ENCODE measurements around the gene ITPKA. TPM values are rescaled to one million over a fixed set of nuclear protein-coding genes. Genes with fewer than 3 reads are reported as not detected.

Gene ITPKA
- total and polyA plus RNA-seq, 7 experiments from 2014 or later, result 0.20 to 0.97 (median 0.22) TPM; not detected in 4

- CTCF ChIA-PET, result interaction anchor here (0.6 kb wide), 1 partner anchor 74 kb away, joined by 3 read pairs; no protein-coding TSS in a partner anchor
- Histone ChIP-seq H3K4me1 (ENCODE audit: control insufficient read depth in 2 of 2, insufficient read depth in 2 of 2, low read length in 2 of 2) (peaks cover 11 to 20% of the 10 kb centered on the region in 2 donors), H3K4me3 (ENCODE audit: low read length) (peak overlapping the region; percentile 50), H3K27me3 (ENCODE audit: control insufficient read depth in 2 of 2, insufficient read depth in 2 of 2, low read length in 2 of 2) (peaks cover 3 to 8% of the 10 kb centered on the region in 2 donors), H3K36me3 (ENCODE audit: control insufficient read depth in 2 of 3, insufficient read depth in 3 of 3, low read length in 3 of 3) (no peaks in the 10 kb centered on the region), H3K9me3 (ENCODE audit: control insufficient read depth in 2 of 3, low read length in 3 of 3) (no peaks in the 10 kb centered on the region), H3K27ac (ENCODE audit: low read depth, low read length) (no peak overlapping the region)
- peaks cover 38 to 49% (median 46%) of the 10 kb centered on the region in 5 donors for H3K27me3 Mint-ChIP-seq
- DNase-seq, result peak in 2 of 9 donors; percentile 15 to 29
- H3K4me3 Mint-ChIP-seq, result peak overlapping the region in 6 of 10 donors; percentile 49 to 89 (median 66)
- H3K9me3 Mint-ChIP-seq, result peaks cover 0 to 2% (median 0%) of the 10 kb centered on the region in 11 donors
- no peak overlapping the region for H3K27ac Mint-ChIP-seq
- ATAC-seq, result peak; percentile 40
- intact Hi-C loops (cut with micrococcal nuclease), result loop anchor here (1.0 to 10.0 kb wide), 9 partner anchors 8 to 927 kb away; partner anchors contain the start of genes CCDC32 (in 1 of the 2), LTK (in 1 of the 2), NUSAP1 (in 1 of the 2) and OIP5 (in 1 of the 2)
- peaks cover 0 to 4% (median 0%) of the 10 kb centered on the region in 5 donors for H3K36me3 Mint-ChIP-seq
- POLR2A ChIA-PET, result interaction anchor here (0.6 to 1.1 kb wide), 3 partner anchors 10 to 167 kb away, joined by 3 read pairs; partner anchors contain the start of gene MGA
- peaks cover 6 to 32% (median 8%) of the 10 kb centered on the region in 7 donors for H3K4me1 Mint-ChIP-seq
These were observed 172 bp downstream of the ITPKA start for GRCh38 chr15:41493902-41494189.

- CTCF ChIA-PET, result interaction anchor here (0.6 kb wide), 1 partner anchor 74 kb away, joined by 3 read pairs; no protein-coding TSS in a partner anchor
- Histone ChIP-seq H3K36me3 (ENCODE audit: control insufficient read depth in 2 of 3, insufficient read depth in 3 of 3, low read length in 3 of 3) (no peaks in the 10 kb centered on the region), H3K9me3 (ENCODE audit: control insufficient read depth in 2 of 3, low read length in 3 of 3) (no peaks in the 10 kb centered on the region), H3K4me1 (ENCODE audit: control insufficient read depth in 2 of 2, insufficient read depth in 2 of 2, low read length in 2 of 2) (peaks cover 11 to 20% of the 10 kb centered on the region in 2 donors), H3K27ac (ENCODE audit: low read depth, low read length) (no peak overlapping the region), H3K27me3 (ENCODE audit: control insufficient read depth in 2 of 2, insufficient read depth in 2 of 2, low read length in 2 of 2) (peaks cover 3 to 11% of the 10 kb centered on the region in 2 donors), H3K4me3 (ENCODE audit: low read length) (peak overlapping the region; percentile 50)
- ATAC-seq, result peak; percentile 30
- Mint-ChIP-seq H3K27me3 (peaks cover 43 to 54% (median 51%) of the 10 kb centered on the region in 5 donors), H3K4me3 (peak overlapping the region; percentile 62 to 89 (median 70)), H3K27ac (no peak overlapping the region), H3K9me3 (peaks cover 0 to 2% (median 0%) of the 10 kb centered on the region in 11 donors), H3K36me3 (peaks cover 0 to 4% (median 0%) of the 10 kb centered on the region in 5 donors), H3K4me1 (peaks cover 6 to 32% (median 8%) of the 10 kb centered on the region in 7 donors)
- intact Hi-C loops (cut with micrococcal nuclease), result loop anchor here (1.0 to 10.0 kb wide), 8 partner anchors 18 to 927 kb away; partner anchors contain the start of genes CCDC32 (in 1 of the 2), LTK (in 1 of the 2), NUSAP1 (in 1 of the 2) and OIP5 (in 1 of the 2)
- POLR2A ChIA-PET, result interaction anchor here (0.6 kb wide), 2 partner anchors 10 to 127 kb away, joined by 3 read pairs; no protein-coding TSS in a partner anchor
- peak in 8 of 9 donors; percentile 20 to 59 (median 35) for DNase-seq
These were observed 682 bp downstream of the ITPKA start for GRCh38 chr15:41494190-41494921.

- Mint-ChIP-seq H3K9me3 (peaks cover 0 to 2% (median 0%) of the 10 kb centered on the region in 11 donors), H3K4me3 (peak overlapping the region; percentile 60 to 89 (median 70)), H3K27ac (no peak overlapping the region), H3K27me3 (peaks cover 51 to 59% (median 57%) of the 10 kb centered on the region in 5 donors), H3K4me1 (peaks cover 6 to 26% (median 8%) of the 10 kb centered on the region in 7 donors), H3K36me3 (peaks cover 0 to 4% (median 0%) of the 10 kb centered on the region in 5 donors)
- Histone ChIP-seq H3K36me3 (ENCODE audit: control insufficient read depth in 2 of 3, insufficient read depth in 3 of 3, low read length in 3 of 3) (no peaks in the 10 kb centered on the region), H3K27ac (ENCODE audit: low read depth, low read length) (no peak overlapping the region), H3K4me3 (ENCODE audit: low read length) (peak overlapping the region; percentile 50), H3K27me3 (ENCODE audit: control insufficient read depth in 2 of 2, insufficient read depth in 2 of 2, low read length in 2 of 2) (peaks cover 3 to 16% of the 10 kb centered on the region in 2 donors), H3K9me3 (ENCODE audit: control insufficient read depth in 2 of 3, low read length in 3 of 3) (no peaks in the 10 kb centered on the region), H3K4me1 (ENCODE audit: control insufficient read depth in 2 of 2, insufficient read depth in 2 of 2, low read length in 2 of 2) (peaks cover 11 to 20% of the 10 kb centered on the region in 2 donors)
- ChIA-PET CTCF (interaction anchor here (0.5 kb wide), 1 partner anchor 37 kb away, joined by 3 read pairs; no protein-coding TSS in a partner anchor), POLR2A (no interaction called here)
- ATAC-seq (no peak), DNase-seq (peak in 7 of 9 donors; percentile 23 to 51 (median 42))
- intact Hi-C loops (cut with micrococcal nuclease), result loop anchor here (1.0 to 10.0 kb wide), 8 partner anchors 18 to 928 kb away; partner anchors contain the start of genes CCDC32 (in 1 of the 2), LTK (in 1 of the 2), NUSAP1 (in 1 of the 2) and OIP5 (in 1 of the 2)
These were observed 1.5 kb downstream of the ITPKA start for GRCh38 chr15:41494922-41495735.

DNA sequence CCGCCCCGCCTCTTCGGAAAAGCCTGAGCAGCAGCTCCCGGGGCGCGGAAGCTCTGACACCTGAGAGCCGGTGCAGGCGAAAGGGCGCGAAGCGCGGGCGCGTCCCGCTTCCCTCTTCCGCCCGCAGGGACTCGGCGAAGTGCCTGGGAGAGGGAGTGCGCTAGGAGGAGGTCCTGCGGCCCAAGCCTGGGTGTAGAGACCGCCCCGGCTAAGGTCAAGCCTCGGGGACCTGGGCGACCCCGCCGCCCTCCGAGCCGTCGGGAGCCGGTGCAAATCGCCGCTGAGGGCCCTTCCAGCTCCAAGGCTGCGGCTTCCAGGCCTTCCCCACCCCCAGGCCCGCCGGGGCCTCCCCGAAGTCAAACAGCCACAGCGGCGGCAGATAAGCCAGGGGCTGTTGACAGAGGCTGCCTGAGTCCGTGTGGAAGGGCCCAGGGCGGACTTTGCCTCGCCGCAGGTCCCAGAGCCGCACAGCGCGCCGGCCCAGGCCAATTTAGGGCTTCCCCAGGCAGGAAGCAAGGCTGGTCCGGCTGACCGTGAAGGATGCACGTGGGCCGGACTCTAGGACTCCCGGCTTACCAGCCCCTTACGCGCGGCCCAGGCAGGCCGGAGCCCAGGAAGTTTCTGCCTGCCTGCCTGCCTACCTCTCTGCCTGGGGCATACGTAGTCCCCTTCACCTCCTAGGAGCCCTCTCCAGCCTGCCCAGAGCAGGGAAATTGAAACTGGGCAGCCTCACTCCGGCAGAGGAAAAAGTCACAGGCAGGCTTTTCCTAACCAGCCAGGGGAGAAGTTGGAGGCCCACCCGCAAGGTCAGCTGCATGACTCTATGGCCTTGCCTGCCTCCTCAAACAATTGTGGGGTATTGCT is 2.3 kb downstream of the ITPKA start:
- ATAC-seq, result no peak
- H3K4me3 ChIP-seq (ENCODE audit: low read length), result peak overlapping the region; percentile 50
- H3K4me1 ChIP-seq (ENCODE audit: control insufficient read depth in 2 of 2, insufficient read depth in 2 of 2, low read length in 2 of 2), result peaks cover 14 to 23% of the 10 kb centered on the region in 2 donors
- POLR2A ChIA-PET, result no interaction called here
- no peaks in the 10 kb centered on the region for H3K36me3 ChIP-seq (ENCODE audit: control insufficient read depth in 2 of 3, insufficient read depth in 3 of 3, low read length in 3 of 3)
- H3K27ac Mint-ChIP-seq, result no peak overlapping the region
- H3K4me3 Mint-ChIP-seq, result peak overlapping the region in 8 of 10 donors; percentile 60 to 89 (median 70)
- intact Hi-C loops (cut with micrococcal nuclease), result loop anchor here (2.0 to 10.0 kb wide), 3 partner anchors 17 to 163 kb away; partner anchors contain the start of genes LTK (in 1 of the 2), NUSAP1 (in 1 of the 2), OIP5 (in 1 of the 2) and TYRO3 (in 1 of the 2)
- peaks cover 0 to 4% (median 0%) of the 10 kb centered on the region in 5 donors for H3K36me3 Mint-ChIP-seq
- peaks cover 7 to 20% (median 12%) of the 10 kb centered on the region in 7 donors for H3K4me1 Mint-ChIP-seq
- H3K27me3 Mint-ChIP-seq, result peaks cover 56 to 66% (median 59%) of the 10 kb centered on the region in 5 donors
- H3K27me3 ChIP-seq (ENCODE audit: control insufficient read depth in 2 of 2, insufficient read depth in 2 of 2, low read length in 2 of 2), result peaks cover 3 to 23% of the 10 kb centered on the region in 2 donors
- no peak overlapping the region for H3K27ac ChIP-seq (ENCODE audit: low read depth, low read length)
- H3K9me3 Mint-ChIP-seq, result no peaks in the 10 kb centered on the region
- CTCF ChIA-PET, result interaction anchor here (0.5 kb wide), 1 partner anchor 36 kb away, joined by 3 read pairs; no protein-coding TSS in a partner anchor
- no peak for DNase-seq
- H3K9me3 ChIP-seq (ENCODE audit: control insufficient read depth in 2 of 3, low read length in 3 of 3), result no peaks in the 10 kb centered on the region

DNA sequence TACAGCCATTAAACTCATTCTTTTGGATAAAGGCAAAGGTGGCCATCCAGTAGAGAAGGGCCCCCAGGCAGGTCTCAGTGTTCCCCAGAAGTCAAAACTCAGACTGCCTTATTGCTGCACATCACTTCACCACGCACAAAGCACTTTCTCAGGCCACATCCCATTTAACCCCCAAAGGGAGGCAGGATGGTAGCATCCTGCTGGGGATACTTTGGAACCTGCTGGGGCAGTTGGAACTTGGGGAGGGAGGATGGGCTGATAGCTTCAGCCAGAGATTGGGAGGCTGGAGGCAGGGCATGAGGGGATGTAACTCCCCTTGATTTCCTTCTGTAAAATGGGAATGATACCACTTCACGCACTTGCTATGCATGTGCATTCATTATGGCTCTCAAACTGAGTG is 5.0 kb downstream of the ITPKA start:
- Histone ChIP-seq H3K4me1 (ENCODE audit: control insufficient read depth in 2 of 2, insufficient read depth in 2 of 2, low read length in 2 of 2) (peaks cover 14 to 29% of the 10 kb centered on the region in 2 donors), H3K4me3 (ENCODE audit: low read length) (no peak overlapping the region), H3K27me3 (ENCODE audit: control insufficient read depth in 2 of 2, insufficient read depth in 2 of 2, low read length in 2 of 2) (peaks cover 3 to 29% of the 10 kb centered on the region in 2 donors), H3K27ac (ENCODE audit: low read depth, low read length) (no peak overlapping the region), H3K36me3 (ENCODE audit: control insufficient read depth in 2 of 3, insufficient read depth in 3 of 3, low read length in 3 of 3) (no peaks in the 10 kb centered on the region), H3K9me3 (ENCODE audit: control insufficient read depth in 2 of 3, low read length in 3 of 3) (no peaks in the 10 kb centered on the region)
- H3K4me3 Mint-ChIP-seq, result peak overlapping the region in 3 of 10 donors; percentile 21 to 54 (median 43)
- H3K9me3 Mint-ChIP-seq, result no peaks in the 10 kb centered on the region
- peak overlapping the region in 1 of 9 donors; percentile 20 for H3K27ac Mint-ChIP-seq
- DNase-seq, result no peak
- POLR2A ChIA-PET, result no interaction called here
- CTCF ChIA-PET, result no interaction called here
- intact Hi-C loops (cut with micrococcal nuclease), result loop anchor here in 1 of 2 donors (10.0 kb wide), 1 partner anchor 56 kb away; the partner anchor contains the start of gene TYRO3
- H3K27me3 Mint-ChIP-seq, result peaks cover 48 to 76% (median 50%) of the 10 kb centered on the region in 5 donors
- H3K4me1 Mint-ChIP-seq, result peaks cover 0 to 26% (median 13%) of the 10 kb centered on the region in 7 donors
- no peaks in the 10 kb centered on the region for H3K36me3 Mint-ChIP-seq
- no peak for ATAC-seq
